Pulmonary artery endothelial cell (primary cell): ENCODE results near the gene FEZ2. TPM values are rescaled to one million over a fixed set of nuclear protein-coding genes. Genes with fewer than 3 reads are reported as not detected.
"Not testable (repeated sequence)": the region's sequence is repeated elsewhere in the genome, so short reads cannot be mapped to it uniquely, and the experiment has no call there.

Source experiments
- DNase-seq: peaks from one replicate; pipeline ENCODE4 v3.0.0-alpha.2; 2011; ENCODE audit warnings: low read depth, low spot score
- total RNA-seq: library from RNA; depleted of rRNA; stranded (reverse); fragments of >200 nt; gene quantifications from 2 replicates; pipeline ENCODE4 v1.2.3, GENCODE V29; 2014

Gene FEZ2
- total RNA-seq: 76.3 and 88.4 TPM in 2 replicates

- peak; percentile 26 for DNase-seq
Observed at GRCh38 chr2:36597532-36598377, at the start of gene FEZ2. TSS of gene FEZ2 (minus strand) at chr2:36598168. CDS start at chr2:36598142, 26 bp downstream.

- no peak for DNase-seq
Observed at GRCh38 chr2:36634981-36635597, 37.1 kb upstream of the FEZ2 start.

GRCh38 chr2:36633470-36634092, 35.6 kb upstream of the FEZ2 start:
- DNase-seq: no peak

- no peak for DNase-seq
Observed at GRCh38 chr2:36626756-36627155, 28.8 kb upstream of the FEZ2 start.

- DNase-seq: no peak
Observed at GRCh38 chr2:36626071-36626470, 28.1 kb upstream of the FEZ2 start.

GRCh38 chr2:36625304-36625703, 27.3 kb upstream of the FEZ2 start:
- DNase-seq: no peak

- DNase-seq: no peak
Observed at GRCh38 chr2:36620321-36620720, 22.4 kb upstream of the FEZ2 start.

GRCh38 chr2:36618381-36618780, 20.4 kb upstream of the FEZ2 start:
- peak; percentile 20 for DNase-seq

GRCh38 chr2:36616947-36617346, 19.0 kb upstream of the FEZ2 start:
- DNase-seq: no peak

GRCh38 chr2:36615222-36615621, 17.3 kb upstream of the FEZ2 start:
- DNase-seq: no peak

- DNase-seq: no peak
Observed at GRCh38 chr2:36613801-36614200, 15.8 kb upstream of the FEZ2 start.

GRCh38 chr2:36611316-36611990, 13.5 kb upstream of the FEZ2 start:
- no peak for DNase-seq

GRCh38 chr2:36609507-36609906, 11.5 kb upstream of the FEZ2 start:
- DNase-seq: no peak

GRCh38 chr2:36607947-36608346, 10.0 kb upstream of the FEZ2 start:
- no peak for DNase-seq

- DNase-seq: no peak
Observed at GRCh38 chr2:36606925-36607324, 9.0 kb upstream of the FEZ2 start.

GRCh38 chr2:36605273-36605672, 7.3 kb upstream of the FEZ2 start:
- no peak for DNase-seq

- DNase-seq: not testable (repeated sequence)
Observed at GRCh38 chr2:36603629-36604028, 5.7 kb upstream of the FEZ2 start.

GRCh38 chr2:36597003-36597531, 901 bp downstream of the FEZ2 start:
- DNase-seq: no peak

- no peak for DNase-seq
Observed at GRCh38 chr2:36596397-36596796, 1.6 kb downstream of the FEZ2 start.

GRCh38 chr2:36594849-36595248, 3.1 kb downstream of the FEZ2 start:
- DNase-seq: no peak

- DNase-seq: no peak
Observed at GRCh38 chr2:36589230-36589630, 8.7 kb downstream of the FEZ2 start.

GRCh38 chr2:36587556-36587955, 10.4 kb downstream of the FEZ2 start:
- no peak for DNase-seq
